ENCODE results near the gene TBC1D8. TPM values are rescaled to one million over a fixed set of nuclear protein-coding genes. Genes with fewer than 3 reads are reported as not detected.

TBC1D8 gene
- total RNA-seq, 2 experiments from 2014 or later, result 4.0 to 4.5 TPM

DNA sequence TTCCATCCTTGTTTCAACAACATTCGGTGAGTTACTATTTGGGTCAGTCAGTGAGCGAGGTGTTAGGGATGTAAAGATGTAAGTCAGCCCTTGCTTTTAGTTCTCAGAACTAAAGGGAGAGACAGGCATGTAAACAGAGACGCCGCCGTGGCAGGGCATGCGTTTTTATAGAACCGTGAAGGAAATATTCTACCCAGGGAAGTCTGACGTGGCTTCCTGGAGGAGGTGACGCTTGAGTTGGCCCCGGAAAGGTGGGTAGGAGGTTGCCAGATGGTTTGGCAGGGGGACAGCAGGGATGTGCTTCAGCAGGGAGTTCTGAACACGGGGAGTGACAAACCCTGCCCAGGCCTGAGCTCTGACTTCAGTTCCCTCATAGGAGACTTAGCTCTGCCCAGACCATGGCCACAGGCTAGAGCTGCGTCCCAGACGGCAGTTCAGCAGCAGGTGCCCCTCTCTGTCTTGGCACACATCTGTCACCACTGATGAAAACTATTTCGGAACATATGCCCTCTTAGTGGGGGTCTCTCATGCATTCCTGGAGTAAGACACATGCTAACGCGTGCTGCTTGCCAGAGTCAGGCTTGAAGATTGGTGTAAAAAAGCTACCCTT, 172.5 kb downstream of the TBC1D8 start:
- no peak for DNase-seq
- Mint-ChIP-seq H3K4me3 (no peak overlapping the region), H3K36me3 (ENCODE audit: low read depth) (no peaks in the 10 kb centered on the region), H3K27me3 (ENCODE audit: low read depth) (no peaks in the 10 kb centered on the region), H3K9me3 (no peaks in the 10 kb centered on the region), H3K27ac (no peak overlapping the region), H3K4me1 (ENCODE audit: low read depth) (no peaks in the 10 kb centered on the region)
- CTCF ChIA-PET, result no interaction called here
- intact Hi-C loops (cut with micrococcal nuclease), result no loop called here

DNA sequence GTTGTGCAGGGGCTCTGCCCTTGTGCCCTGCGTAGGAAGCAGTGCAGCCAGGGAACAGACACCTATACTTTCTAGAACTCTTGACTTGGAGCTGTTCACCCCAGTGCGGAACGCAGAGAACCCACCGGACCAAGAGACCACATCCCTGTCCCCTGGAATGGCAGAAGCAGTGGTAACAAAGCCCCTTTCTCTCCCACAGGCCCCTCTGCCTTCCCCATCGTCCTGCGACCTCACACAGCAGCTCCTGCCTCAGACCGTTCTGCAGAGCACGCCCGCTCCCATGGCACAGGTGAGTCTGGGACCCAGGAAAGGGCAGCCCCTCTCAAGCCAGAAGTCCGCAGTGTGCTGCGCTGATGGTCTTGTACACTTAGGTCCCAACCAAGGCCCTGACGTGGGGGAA, 173.7 kb downstream of the TBC1D8 start:
- no peaks in the 10 kb centered on the region for H3K27me3 Mint-ChIP-seq (ENCODE audit: low read depth)
- no peak overlapping the region for H3K4me3 Mint-ChIP-seq
- no peaks in the 10 kb centered on the region for H3K9me3 Mint-ChIP-seq
- no peak for DNase-seq
- no peaks in the 10 kb centered on the region for H3K36me3 Mint-ChIP-seq (ENCODE audit: low read depth)
- intact Hi-C loops (cut with micrococcal nuclease), result no loop called here
- H3K27ac Mint-ChIP-seq, result no peak overlapping the region
- no peaks in the 10 kb centered on the region for H3K4me1 Mint-ChIP-seq (ENCODE audit: low read depth)
- CTCF ChIA-PET, result interaction anchor here (1.0 kb wide), 1 partner anchor 367 kb away, joined by 3 read pairs; no protein-coding TSS in a partner anchor

DNA sequence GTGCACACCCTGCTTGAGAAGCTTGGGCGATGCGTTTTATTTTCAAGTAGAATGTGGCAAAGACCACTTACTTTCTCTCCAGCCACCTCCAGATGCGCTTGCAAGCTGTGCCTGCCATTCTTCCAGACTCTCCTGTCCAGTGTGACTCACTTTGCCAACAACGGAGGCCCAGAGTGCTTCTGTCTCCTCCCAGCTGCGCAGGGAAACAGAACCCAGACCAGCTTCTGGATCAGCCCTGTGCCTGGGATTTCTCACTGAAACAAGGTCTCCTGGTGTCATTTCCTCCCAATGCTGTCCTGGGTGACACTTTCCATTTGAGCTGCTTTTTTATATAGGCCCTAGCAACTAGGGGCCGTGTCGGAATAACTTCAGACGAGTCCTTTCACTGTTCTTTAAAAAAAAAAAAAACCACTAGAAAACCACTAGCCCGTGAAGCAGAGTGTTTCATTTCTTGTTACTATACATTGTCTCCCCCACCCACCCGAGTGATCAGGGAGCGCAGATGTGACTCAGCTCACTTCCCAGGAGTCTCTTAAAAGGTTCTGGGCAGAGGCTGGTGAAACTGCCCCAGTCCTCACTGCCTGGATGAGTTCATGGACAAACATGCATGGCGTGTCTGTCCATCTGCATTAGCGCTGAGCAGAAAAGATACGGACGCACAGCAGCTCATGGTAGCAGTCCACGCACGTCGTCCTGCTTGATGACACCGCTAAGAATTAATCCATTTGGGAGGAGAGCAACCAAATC, 174.4 kb downstream of the TBC1D8 start:
- Mint-ChIP-seq H3K27me3 (ENCODE audit: low read depth) (no peaks in the 10 kb centered on the region), H3K9me3 (no peaks in the 10 kb centered on the region), H3K36me3 (ENCODE audit: low read depth) (no peaks in the 10 kb centered on the region), H3K4me1 (ENCODE audit: low read depth) (no peaks in the 10 kb centered on the region), H3K4me3 (no peak overlapping the region), H3K27ac (no peak overlapping the region)
- DNase-seq, result no peak
- CTCF ChIA-PET, result interaction anchor here (1.0 kb wide), 1 partner anchor 367 kb away, joined by 3 read pairs; no protein-coding TSS in a partner anchor
- intact Hi-C loops (cut with micrococcal nuclease), result no loop called here

- Mint-ChIP-seq H3K36me3 (ENCODE audit: low read depth) (no peaks in the 10 kb centered on the region), H3K27ac (no peak overlapping the region), H3K4me1 (ENCODE audit: low read depth) (no peaks in the 10 kb centered on the region), H3K27me3 (ENCODE audit: low read depth) (no peaks in the 10 kb centered on the region), H3K9me3 (no peaks in the 10 kb centered on the region), H3K4me3 (no peak overlapping the region)
- no peak for DNase-seq
- intact Hi-C loops (cut with micrococcal nuclease), result no loop called here
- CTCF ChIA-PET, result no interaction called here
Observed at GRCh38 chr2:100976061-100976460, 175.1 kb downstream of the TBC1D8 start.

DNA sequence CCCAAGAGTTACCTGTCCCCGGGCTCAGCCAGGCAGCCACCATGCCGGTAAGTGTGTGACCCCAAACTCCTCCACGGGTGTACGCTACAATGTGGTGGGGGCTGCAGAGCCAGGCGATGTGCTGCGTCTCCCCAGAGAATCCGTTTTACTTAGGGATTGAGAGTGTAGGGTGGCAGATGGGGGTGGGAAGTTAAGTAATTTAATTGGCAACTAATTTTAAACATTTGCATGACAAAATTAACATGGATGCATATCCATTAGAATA, 175.7 kb downstream of the TBC1D8 start:
- CTCF ChIA-PET, result no interaction called here
- Mint-ChIP-seq H3K27ac (no peak overlapping the region), H3K27me3 (ENCODE audit: low read depth) (no peaks in the 10 kb centered on the region), H3K4me3 (no peak overlapping the region), H3K4me1 (ENCODE audit: low read depth) (no peaks in the 10 kb centered on the region), H3K36me3 (ENCODE audit: low read depth) (no peaks in the 10 kb centered on the region), H3K9me3 (no peaks in the 10 kb centered on the region)
- intact Hi-C loops (cut with micrococcal nuclease), result no loop called here
- no peak for DNase-seq

GRCh38 chr2:100974712-100975520, 176.3 kb downstream of the TBC1D8 start:
- Mint-ChIP-seq H3K4me3 (no peak overlapping the region), H3K27me3 (ENCODE audit: low read depth) (no peaks in the 10 kb centered on the region), H3K36me3 (ENCODE audit: low read depth) (no peaks in the 10 kb centered on the region), H3K27ac (no peak overlapping the region), H3K9me3 (no peaks in the 10 kb centered on the region), H3K4me1 (ENCODE audit: low read depth) (no peaks in the 10 kb centered on the region)
- intact Hi-C loops (cut with micrococcal nuclease), result no loop called here
- CTCF ChIA-PET, result no interaction called here
- DNase-seq, result no peak

GRCh38 chr2:100972452-100972851, 178.7 kb downstream of the TBC1D8 start:
- Mint-ChIP-seq H3K36me3 (ENCODE audit: low read depth) (no peaks in the 10 kb centered on the region), H3K4me3 (no peak overlapping the region), H3K9me3 (no peaks in the 10 kb centered on the region), H3K27me3 (ENCODE audit: low read depth) (no peaks in the 10 kb centered on the region), H3K27ac (no peak overlapping the region), H3K4me1 (ENCODE audit: low read depth) (no peaks in the 10 kb centered on the region)
- no peak for DNase-seq
- intact Hi-C loops (cut with micrococcal nuclease), result no loop called here
- CTCF ChIA-PET, result interaction anchor here (0.7 kb wide), 1 partner anchor 24 kb away, joined by 3 read pairs; no protein-coding TSS in a partner anchor

DNA sequence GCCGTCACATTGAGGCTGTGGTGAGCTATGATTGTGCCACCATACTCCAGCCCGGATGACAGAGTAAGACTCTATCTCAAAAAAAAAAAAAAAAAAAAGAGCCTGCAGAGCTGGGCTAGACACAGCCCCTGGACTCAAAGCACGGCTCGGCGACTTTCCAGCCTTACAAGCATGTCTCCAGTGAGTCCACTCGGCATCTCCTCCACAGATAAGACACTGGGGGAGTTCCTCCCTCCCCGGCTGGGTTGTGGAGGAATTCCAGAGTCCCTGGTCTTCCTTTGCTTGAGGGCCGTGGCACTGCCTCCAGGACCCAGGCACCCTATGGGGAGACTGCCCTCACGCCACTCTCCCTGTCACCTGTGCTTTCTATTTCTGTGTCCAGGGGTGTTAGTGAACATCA, 180.0 kb downstream of the TBC1D8 start:
- H3K27ac Mint-ChIP-seq, result no peak overlapping the region
- no peaks in the 10 kb centered on the region for H3K9me3 Mint-ChIP-seq
- no peaks in the 10 kb centered on the region for H3K4me1 Mint-ChIP-seq (ENCODE audit: low read depth)
- CTCF ChIA-PET, result no interaction called here
- DNase-seq, result no peak
- intact Hi-C loops (cut with micrococcal nuclease), result no loop called here
- no peaks in the 10 kb centered on the region for H3K36me3 Mint-ChIP-seq (ENCODE audit: low read depth)
- H3K27me3 Mint-ChIP-seq (ENCODE audit: low read depth), result no peaks in the 10 kb centered on the region
- H3K4me3 Mint-ChIP-seq, result no peak overlapping the region

DNA sequence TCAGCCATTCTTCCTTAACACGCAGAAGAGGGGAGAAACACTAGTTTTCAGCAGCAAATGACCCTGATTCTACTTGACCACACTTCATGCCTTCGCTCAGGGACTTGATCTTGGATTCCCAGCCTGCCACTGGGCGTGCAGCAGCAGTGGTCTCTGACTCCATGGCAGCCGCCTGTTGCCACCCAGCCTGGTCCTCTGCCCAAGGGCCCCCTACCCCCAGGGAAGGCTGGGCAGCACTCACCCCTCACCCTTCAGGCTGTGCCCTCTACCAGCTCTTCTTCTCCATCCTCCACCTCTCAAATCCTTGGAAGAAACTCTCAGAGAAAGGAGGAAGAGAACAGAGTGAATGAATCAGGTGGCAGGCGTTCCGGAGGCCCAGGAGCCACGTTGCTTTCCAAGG, 181.2 kb downstream of the TBC1D8 start:
- H3K9me3 Mint-ChIP-seq, result no peaks in the 10 kb centered on the region
- no peak overlapping the region for H3K27ac Mint-ChIP-seq
- DNase-seq, result no peak
- no peak overlapping the region for H3K4me3 Mint-ChIP-seq
- H3K27me3 Mint-ChIP-seq (ENCODE audit: low read depth), result no peaks in the 10 kb centered on the region
- no peaks in the 10 kb centered on the region for H3K36me3 Mint-ChIP-seq (ENCODE audit: low read depth)
- intact Hi-C loops (cut with micrococcal nuclease), result no loop called here
- no peaks in the 10 kb centered on the region for H3K4me1 Mint-ChIP-seq (ENCODE audit: low read depth)
- CTCF ChIA-PET, result interaction anchor here (1.0 kb wide), 1 partner anchor 95 kb away, joined by 3 read pairs; no protein-coding TSS in a partner anchor

GRCh38 chr2:100968146-100969145, 182.7 kb downstream of the TBC1D8 start:
- Mint-ChIP-seq H3K27ac (no peak overlapping the region), H3K9me3 (no peaks in the 10 kb centered on the region), H3K4me1 (ENCODE audit: low read depth) (peaks cover 10% of the 10 kb centered on the region), H3K36me3 (ENCODE audit: low read depth) (no peaks in the 10 kb centered on the region), H3K4me3 (no peak overlapping the region), H3K27me3 (ENCODE audit: low read depth) (no peaks in the 10 kb centered on the region)
- CTCF ChIA-PET, result no interaction called here
- intact Hi-C loops (cut with micrococcal nuclease), result no loop called here
- DNase-seq, result no peak

DNA sequence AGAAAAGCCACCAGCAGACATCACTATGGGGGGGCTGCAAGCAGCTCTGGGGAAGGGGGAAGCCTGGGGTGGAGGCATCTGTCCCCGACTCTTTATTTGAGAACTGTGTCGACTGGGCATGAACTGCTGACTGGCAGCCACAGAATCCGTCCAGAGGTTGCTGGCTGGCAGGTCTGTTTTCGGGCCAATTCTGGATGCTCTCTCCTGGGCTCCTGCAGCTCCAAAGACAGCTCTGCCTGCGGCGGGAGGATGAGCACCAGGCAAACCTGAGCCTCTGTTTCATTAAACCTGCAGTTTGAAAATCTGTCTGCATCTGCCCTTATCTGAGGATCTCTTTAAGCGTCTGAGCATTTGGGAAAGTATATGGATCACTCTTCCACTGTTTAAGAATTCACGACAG, 183.5 kb downstream of the TBC1D8 start:
- CTCF ChIA-PET, result no interaction called here
- Mint-ChIP-seq H3K4me1 (ENCODE audit: low read depth) (peaks cover 10% of the 10 kb centered on the region), H3K36me3 (ENCODE audit: low read depth) (no peaks in the 10 kb centered on the region), H3K27me3 (ENCODE audit: low read depth) (no peaks in the 10 kb centered on the region), H3K9me3 (no peaks in the 10 kb centered on the region), H3K27ac (no peak overlapping the region), H3K4me3 (no peak overlapping the region)
- intact Hi-C loops (cut with micrococcal nuclease), result no loop called here
- DNase-seq, result no peak

DNA sequence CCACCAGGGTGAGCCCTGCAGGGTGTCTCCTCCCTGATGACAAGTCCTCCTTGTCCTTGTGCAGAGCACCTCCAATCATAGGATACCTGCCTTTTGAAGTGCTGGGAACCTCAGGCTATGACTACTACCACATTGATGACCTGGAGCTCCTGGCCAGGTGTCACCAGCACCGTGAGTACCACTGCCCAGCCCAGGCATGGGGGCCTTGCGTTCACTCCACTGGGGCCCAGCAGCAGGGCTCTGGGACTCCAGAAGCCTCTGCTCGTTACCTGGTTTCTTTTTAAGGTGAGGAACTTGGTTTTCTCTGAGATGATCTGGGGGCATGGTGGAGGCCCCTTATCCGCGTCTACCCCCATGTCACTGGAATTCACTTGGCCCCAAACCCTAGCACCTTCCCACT, 185.6 kb downstream of the TBC1D8 start:
- intact Hi-C loops (cut with micrococcal nuclease), result no loop called here
- no peaks in the 10 kb centered on the region for H3K27me3 Mint-ChIP-seq (ENCODE audit: low read depth)
- no peak for DNase-seq

More for the DNA sequence above, 185.6 kb downstream of the TBC1D8 start:
- H3K4me1 Mint-ChIP-seq (ENCODE audit: low read depth), result peaks cover 10% of the 10 kb centered on the region
- H3K36me3 Mint-ChIP-seq (ENCODE audit: low read depth), result no peaks in the 10 kb centered on the region
- no peaks in the 10 kb centered on the region for H3K9me3 Mint-ChIP-seq
- CTCF ChIA-PET, result interaction anchor here (0.7 kb wide), 1 partner anchor 17 kb away, joined by 3 read pairs; no protein-coding TSS in a partner anchor
- no peak overlapping the region for H3K4me3 Mint-ChIP-seq
- H3K27ac Mint-ChIP-seq, result no peak overlapping the region

Data from activated naive CD4-positive, alpha-beta T cell treated with anti-CD3 and anti-CD28 coated beads for 36 hours (primary cell).